WTC11 (cell line): Measurements from ENCODE around the gene ABAT. TPM values are rescaled to one million over a fixed set of nuclear protein-coding genes. Genes with fewer than 3 reads are reported as not detected.

ENCODE experiments used
- ATAC-seq: fragments of 200-7000 bp; cut with Tn5 transposase; 2 replicates; pipeline ENCODE4 v1.10.0; 2021; ENCODE audit warnings: mild to moderate bottlenecking, moderate library complexity
- CTCF ChIA-PET: fragments of 300-600 bp; sonication (Branson Sonifier 250); formaldehyde crosslinking; loops from one replicate; lab custom pipeline; 2021; ENCODE audit warnings: antibody characterized with exemption; lab: Charles Lee
- POLR2A ChIA-PET: fragments of 350-600 bp; sonication (Branson Sonifier 250); formaldehyde crosslinking; loops from one replicate; lab custom pipeline; 2021; ENCODE audit warnings: antibody characterized with exemption; lab: Charles Lee
- DNase-seq: peaks from one replicate; pipeline ENCODE4 v3.0.0; 2021; ENCODE audit warnings: low spot score
- H3K27ac Mint-ChIP-seq: 2 replicates; pipeline ENCODE4 v1.8.0; 2021; ENCODE audit warnings: mixed read lengths
- H3K27me3 Mint-ChIP-seq: 2 replicates; pipeline ENCODE4 v1.8.0; 2021; ENCODE audit warnings: low read depth, mild to moderate bottlenecking, moderate library complexity, mixed read lengths
- H3K36me3 Mint-ChIP-seq: 2 replicates; pipeline ENCODE4 v1.8.0; 2021; ENCODE audit warnings: mixed read lengths
- H3K4me1 Mint-ChIP-seq: 2 replicates; pipeline ENCODE4 v1.8.0; 2022; ENCODE audit warnings: mixed read lengths
- H3K4me3 Mint-ChIP-seq: 2 replicates; pipeline ENCODE4 v1.8.0; 2021; ENCODE audit warnings: mild to moderate bottlenecking, moderate library complexity, mixed read lengths
- H3K9me3 Mint-ChIP-seq: 2 replicates; pipeline ENCODE4 v1.8.0; 2021; ENCODE audit warnings: mixed read lengths
- AR ChIP-seq: fragments of 250-450 bp; sonication (Bioruptor Pico); IDR thresholded peaks from 2 replicates; pipeline ENCODE4 v1.9.0; 2021; ENCODE audit warnings: mild to moderate bottlenecking
- CTCF ChIP-seq: fragments of 200-600 bp; IDR thresholded peaks from 2 replicates; pipeline ENCODE4 v1.8.0; 2022; ENCODE audit warnings: antibody characterized with exemption
- ELF4 ChIP-seq: sonication (generic); formaldehyde crosslinking; IDR thresholded peaks from 2 replicates; pipeline ENCODE4 v1.8.1; 2022; ENCODE audit warnings: low read depth, mild to moderate bottlenecking, moderate library complexity, missing genetic modification reagents
- FOXP4 ChIP-seq: sonication (generic); formaldehyde crosslinking; IDR thresholded peaks from 2 replicates; pipeline ENCODE4 v1.8.0; 2022; ENCODE audit warnings: mild to moderate bottlenecking, missing genetic modification reagents
- MAX ChIP-seq: sonication (generic); formaldehyde crosslinking; IDR thresholded peaks from 2 replicates; pipeline ENCODE4 v1.8.0; 2022; ENCODE audit warnings: mild to moderate bottlenecking, missing genetic modification reagents
- MLX ChIP-seq: sonication (generic); formaldehyde crosslinking; IDR thresholded peaks from 2 replicates; pipeline ENCODE4 v1.8.1; 2023; ENCODE audit warnings: mild to moderate bottlenecking, missing genetic modification reagents, moderate library complexity
- NFYB ChIP-seq: sonication (generic); formaldehyde crosslinking; conservative IDR thresholded peaks from 2 replicates; pipeline ENCODE4 v1.8.0; 2022; ENCODE audit warnings: low read depth, missing genetic modification reagents
- NR2C2 ChIP-seq: sonication (generic); formaldehyde crosslinking; IDR thresholded peaks from 2 replicates; pipeline ENCODE4 v1.8.0; 2022; ENCODE audit warnings: mild to moderate bottlenecking, missing genetic modification reagents
- PRDM15 ChIP-seq: sonication (generic); formaldehyde crosslinking; IDR thresholded peaks from 2 replicates; pipeline ENCODE4 v1.8.0; 2022; ENCODE audit warnings: missing genetic modification reagents
- USF2 ChIP-seq: sonication (generic); formaldehyde crosslinking; IDR thresholded peaks from 2 replicates; pipeline ENCODE4 v1.8.1; 2023; ENCODE audit warnings: mild to moderate bottlenecking, missing genetic modification reagents, moderate library complexity
- ZNF425 ChIP-seq: fragments of 250-450 bp; sonication (Bioruptor Pico); conservative IDR thresholded peaks from 2 replicates; pipeline ENCODE4 v1.9.0; 2021; ENCODE audit warnings: mild to moderate bottlenecking
- ZNF532 ChIP-seq: fragments of 250-450 bp; sonication (Bioruptor Pico); IDR thresholded peaks from 2 replicates; pipeline ENCODE4 v1.9.0; 2021; ENCODE audit warnings: mild to moderate bottlenecking, borderline replicate concordance
- total RNA-seq: library from RNA; stranded (reverse); gene quantifications from 3 replicates; pipeline ENCODE4 v1.2.3, GENCODE V29; 2021

ABAT gene
- total RNA-seq, 1 experiment from 2014 or later, result 6.6 TPM

GRCh38 chr16:8689686-8690085 is 15.3 kb downstream of the ABAT start:
- DNase-seq (no peak), ATAC-seq (no peak)
- Mint-ChIP-seq H3K4me1 (peaks cover 19% of the 10 kb centered on the region), H3K27ac (no peak overlapping the region), H3K9me3 (peaks cover 16% of the 10 kb centered on the region), H3K4me3 (no peak overlapping the region), H3K27me3 (no peaks in the 10 kb centered on the region; the same call in 1 of the 2 replicates), H3K36me3 (peaks cover 8% of the 10 kb centered on the region)
- CTCF ChIA-PET, result no interaction called here
- POLR2A ChIA-PET, result no interaction called here
- TF ChIP-seq ZNF425 (CRISPR knock-in tag) (no peak), MLX (no peak), NR2C2 (CRISPR knock-in tag) (no peak), NFYB (no peak), ELF4 (no peak), USF2 (CRISPR knock-in tag) (no peak), CTCF (no peak), AR (CRISPR knock-in tag) (no peak), ZNF532 (CRISPR knock-in tag) (no peak), PRDM15 (no peak), FOXP4 (CRISPR knock-in tag) (no peak), MAX (CRISPR knock-in tag) (no peak)
